Upper lobe of left lung (tissue), 4 donors: Measurements from ENCODE around the gene SEC22A.

Source experiments
- CTCF ChIP-seq, 6 experiments: fragments of 450-650 bp in 4 of 6; fragments of 200-600 bp in 2 of 6; sonication (generic) in 2 of 6; IDR thresholded peaks; one replicate each; pipeline ENCODE4 v1.5.1; 2016 to 2019; ENCODE audit warnings: antibody characterized with exemption in 6 of 6
- EP300 ChIP-seq, 4 donors: sonication (generic); formaldehyde crosslinking; IDR thresholded peaks; one replicate each; pipeline ENCODE4 v1.5.1; 2017; ENCODE audit warnings: antibody characterized with exemption in 4 of 4, control low read depth in 2 of 4
- POLR2A ChIP-seq, 4 donors: fragments of 450-650 bp; IDR thresholded peaks; one replicate each; pipeline ENCODE4 v1.5.1; 2016 to 2017; ENCODE audit warnings: antibody characterized with exemption in 4 of 4, mild to moderate bottlenecking in 2 of 4
- POLR2AphosphoS5 ChIP-seq, 2 donors: sonication (generic); formaldehyde crosslinking; IDR thresholded peaks; one replicate each; pipeline ENCODE4 v1.5.1; 2017; ENCODE audit warnings: antibody characterized with exemption in 2 of 2

DNA sequence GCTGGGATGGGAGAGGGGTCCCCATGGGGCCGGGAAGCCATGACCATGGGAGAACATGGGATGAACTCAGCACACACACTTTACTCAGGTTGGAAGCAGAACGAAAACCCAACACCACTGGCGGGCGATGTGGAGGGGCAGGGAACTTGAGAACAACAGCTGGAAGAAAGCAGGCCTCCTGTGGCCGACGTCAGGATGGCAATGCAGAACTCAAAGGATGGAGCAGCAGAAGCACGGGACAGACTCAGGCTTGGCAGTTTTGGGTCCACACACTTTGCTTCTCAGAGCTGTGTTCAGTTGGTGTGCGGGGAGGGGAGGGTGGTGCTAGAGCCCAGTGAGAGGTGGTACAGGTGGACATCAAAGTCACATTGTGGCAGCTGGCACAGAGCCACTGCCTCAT is 80.7 kb downstream of the SEC22A start:
- no peak for TF ChIP-seq POLR2A (IDR thresholded peaks at IDR 0.05)
- TF ChIP-seq CTCF (IDR thresholded peaks at IDR 0.05) = no peak
- TF ChIP-seq POLR2AphosphoS5 (IDR thresholded peaks at IDR 0.05) = no peak
- TF ChIP-seq EP300 (IDR thresholded peaks at IDR 0.05) = no peak
